Smooth muscle cell of the brain vasculature (primary cell): ENCODE measurements around the gene SARS1.
"Not testable (repeated sequence)": the region's sequence is repeated elsewhere in the genome, so short reads cannot be mapped to it uniquely, and the experiment has no call there.

Experiments used
- DNase-seq: peaks from one replicate; pipeline ENCODE4 v3.0.0-alpha.2; 2012; ENCODE audit warnings: low read depth, low spot score

Gene SARS1, protein sequence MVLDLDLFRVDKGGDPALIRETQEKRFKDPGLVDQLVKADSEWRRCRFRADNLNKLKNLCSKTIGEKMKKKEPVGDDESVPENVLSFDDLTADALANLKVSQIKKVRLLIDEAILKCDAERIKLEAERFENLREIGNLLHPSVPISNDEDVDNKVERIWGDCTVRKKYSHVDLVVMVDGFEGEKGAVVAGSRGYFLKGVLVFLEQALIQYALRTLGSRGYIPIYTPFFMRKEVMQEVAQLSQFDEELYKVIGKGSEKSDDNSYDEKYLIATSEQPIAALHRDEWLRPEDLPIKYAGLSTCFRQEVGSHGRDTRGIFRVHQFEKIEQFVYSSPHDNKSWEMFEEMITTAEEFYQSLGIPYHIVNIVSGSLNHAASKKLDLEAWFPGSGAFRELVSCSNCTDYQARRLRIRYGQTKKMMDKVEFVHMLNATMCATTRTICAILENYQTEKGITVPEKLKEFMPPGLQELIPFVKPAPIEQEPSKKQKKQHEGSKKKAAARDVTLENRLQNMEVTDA

DNA sequence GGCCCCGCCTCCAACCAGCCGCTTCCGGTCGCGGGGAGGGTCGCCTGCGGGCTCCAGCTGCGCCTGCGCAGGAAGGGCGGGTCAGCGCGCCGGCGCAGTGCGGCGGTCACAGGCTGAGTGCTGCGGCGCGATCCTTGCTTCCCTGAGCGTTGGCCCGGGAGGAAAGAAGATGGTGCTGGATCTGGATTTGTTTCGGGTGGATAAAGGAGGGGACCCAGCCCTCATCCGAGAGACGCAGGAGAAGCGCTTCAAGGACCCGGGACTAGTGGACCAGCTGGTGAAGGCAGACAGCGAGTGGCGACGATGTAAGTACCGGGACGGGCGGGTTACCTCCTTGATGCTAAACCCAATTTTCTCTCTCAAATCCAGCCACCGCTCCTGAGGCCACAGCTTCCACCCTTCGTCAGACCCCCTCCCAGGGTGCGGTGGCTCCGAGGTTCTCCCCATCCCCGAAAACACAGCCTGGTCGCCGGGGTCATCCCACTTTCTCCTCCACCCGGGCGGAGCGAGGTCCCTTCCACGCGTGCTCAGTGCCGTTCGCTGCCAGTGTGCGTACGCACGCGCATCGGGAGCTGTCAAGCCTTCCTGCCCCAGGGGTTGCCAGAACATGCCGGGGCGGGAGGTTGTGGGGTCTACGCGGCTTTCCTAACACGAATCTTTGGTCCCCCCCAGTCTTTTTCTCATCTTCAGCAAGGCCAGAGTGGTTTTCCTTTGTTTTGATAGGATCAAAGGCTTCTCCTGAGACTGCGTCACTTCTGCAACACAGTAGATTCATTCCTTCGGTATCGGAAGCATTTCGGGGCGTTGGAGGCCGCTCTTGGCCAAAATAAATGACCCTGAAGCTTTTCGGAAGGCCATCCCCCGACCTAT is at the start of gene SARS1:
SARS1 (plus strand) TSS at position 95 of the 870 bp plus-strand sequence; CDS start at position 170, 75 bp downstream.
- DNase-seq: no peak

DNA sequence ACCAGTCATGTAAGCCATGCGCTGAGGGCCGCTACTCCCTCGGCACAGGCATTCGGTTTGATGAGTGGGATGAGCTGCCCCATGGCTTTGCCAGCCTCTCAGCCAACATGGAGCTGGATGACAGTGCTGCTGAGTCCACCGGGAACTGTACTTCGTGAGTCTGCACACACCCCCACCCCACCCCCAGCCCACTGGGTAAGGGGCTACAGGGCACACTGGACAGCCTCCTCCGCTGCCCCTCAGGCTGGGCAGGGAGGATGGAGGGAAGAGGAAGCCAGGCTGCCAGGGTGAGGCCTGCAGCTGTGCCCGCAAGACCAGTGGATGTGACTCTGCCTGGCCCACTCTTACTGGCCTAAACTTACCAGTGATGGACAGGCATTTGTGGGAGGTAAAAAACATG is 49.2 kb upstream of the SARS1 start:
- no peak for DNase-seq

GRCh38 chr1:109167001-109167506 is 46.7 kb upstream of the SARS1 start:
- DNase-seq: no peak

DNA sequence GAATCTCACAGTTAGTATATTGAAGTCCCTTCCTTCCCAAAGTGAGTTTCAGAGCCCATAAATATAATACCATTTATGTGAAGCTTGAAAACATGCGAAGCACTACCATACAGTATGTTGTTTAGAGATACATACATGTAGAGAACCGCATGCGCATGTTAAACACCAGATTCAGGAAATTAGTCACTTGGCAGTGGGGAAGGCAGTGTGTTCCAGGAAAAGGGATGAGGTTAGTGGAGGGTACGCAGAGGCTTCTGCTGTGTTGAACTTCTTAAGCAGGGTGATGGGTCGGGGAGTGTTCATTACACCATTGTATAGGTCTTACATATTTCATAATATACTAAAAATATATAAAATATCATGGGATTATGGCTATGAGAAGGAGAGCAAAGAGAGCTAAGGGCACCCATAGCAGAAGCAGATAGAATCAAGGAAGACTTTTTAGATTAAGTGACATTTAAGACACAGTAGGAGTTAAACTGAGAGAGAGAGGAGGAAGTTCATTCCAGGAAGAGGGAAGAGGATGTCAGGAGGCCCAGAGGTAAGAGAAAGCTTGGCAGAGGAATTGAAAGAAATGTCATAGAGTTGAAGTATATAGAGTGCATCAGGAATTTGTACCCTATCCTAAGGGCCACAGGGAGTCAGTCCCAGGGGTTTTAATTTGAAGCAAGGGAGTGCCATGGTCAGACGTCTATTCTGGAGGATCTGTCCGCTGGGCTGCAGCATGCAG is 43.5 kb upstream of the SARS1 start:
- DNase-seq: no peak

GRCh38 chr1:109171646-109172045 is 42.1 kb upstream of the SARS1 start:
- DNase-seq: no peak

DNA sequence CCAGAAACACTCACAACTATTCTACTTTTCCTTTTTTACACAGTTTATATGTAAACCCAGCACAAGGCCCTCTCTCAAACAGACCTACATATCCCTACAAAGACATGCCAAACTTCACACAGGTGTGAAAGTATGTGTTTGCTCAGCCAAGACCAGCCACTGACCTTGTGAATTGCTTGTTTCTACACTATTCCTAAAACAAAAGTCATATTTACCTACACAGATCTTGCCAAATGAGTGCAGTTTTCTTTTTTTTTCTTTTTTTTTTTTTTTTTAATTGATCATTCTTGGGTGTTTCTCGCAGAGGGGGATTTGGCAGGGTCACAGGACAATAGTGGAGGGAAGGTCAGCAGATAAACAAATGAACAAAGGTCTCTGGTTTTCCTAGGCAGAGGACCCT is 37.4 kb upstream of the SARS1 start:
- DNase-seq: not testable (repeated sequence)

GRCh38 chr1:109180715-109181084 is 33.0 kb upstream of the SARS1 start:
- DNase-seq: not testable (repeated sequence)

DNA sequence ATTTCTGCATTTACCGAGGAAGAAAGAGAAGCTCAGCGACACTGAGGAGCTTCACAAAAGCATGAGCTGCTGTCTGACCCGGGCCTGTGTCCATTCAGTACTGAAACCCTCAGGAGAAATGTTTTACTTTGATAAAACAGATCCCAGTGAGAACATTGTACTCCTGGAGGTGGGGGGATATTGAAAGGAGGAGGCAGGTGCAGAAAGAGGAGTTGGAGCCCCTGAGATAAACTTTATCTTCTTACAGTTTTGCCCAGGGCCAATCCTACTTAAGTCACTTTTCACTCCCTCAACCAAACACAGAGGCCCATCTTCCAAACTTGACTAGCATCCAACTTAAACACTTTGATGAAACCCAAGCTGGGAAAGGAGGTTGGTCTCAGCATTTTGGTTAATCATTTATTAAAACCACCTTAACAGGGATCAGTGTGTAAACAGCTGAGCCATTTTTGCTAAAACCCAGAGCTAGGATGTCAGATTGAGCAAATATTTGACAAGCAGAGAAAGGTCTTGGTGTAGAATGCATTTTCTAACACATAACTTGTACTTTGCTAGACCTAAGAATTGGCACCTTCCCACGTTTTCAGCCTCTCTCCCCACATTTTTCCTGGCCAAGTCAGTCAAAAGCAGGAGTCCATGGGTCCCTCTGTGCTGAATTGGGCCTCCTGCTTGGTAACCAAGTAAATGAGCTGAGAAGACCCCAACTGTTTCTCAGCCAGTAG is 32.5 kb upstream of the SARS1 start:
- no peak for DNase-seq

- no peak for DNase-seq
Observed at GRCh38 chr1:109181807-109182163, 31.9 kb upstream of the SARS1 start.

DNA sequence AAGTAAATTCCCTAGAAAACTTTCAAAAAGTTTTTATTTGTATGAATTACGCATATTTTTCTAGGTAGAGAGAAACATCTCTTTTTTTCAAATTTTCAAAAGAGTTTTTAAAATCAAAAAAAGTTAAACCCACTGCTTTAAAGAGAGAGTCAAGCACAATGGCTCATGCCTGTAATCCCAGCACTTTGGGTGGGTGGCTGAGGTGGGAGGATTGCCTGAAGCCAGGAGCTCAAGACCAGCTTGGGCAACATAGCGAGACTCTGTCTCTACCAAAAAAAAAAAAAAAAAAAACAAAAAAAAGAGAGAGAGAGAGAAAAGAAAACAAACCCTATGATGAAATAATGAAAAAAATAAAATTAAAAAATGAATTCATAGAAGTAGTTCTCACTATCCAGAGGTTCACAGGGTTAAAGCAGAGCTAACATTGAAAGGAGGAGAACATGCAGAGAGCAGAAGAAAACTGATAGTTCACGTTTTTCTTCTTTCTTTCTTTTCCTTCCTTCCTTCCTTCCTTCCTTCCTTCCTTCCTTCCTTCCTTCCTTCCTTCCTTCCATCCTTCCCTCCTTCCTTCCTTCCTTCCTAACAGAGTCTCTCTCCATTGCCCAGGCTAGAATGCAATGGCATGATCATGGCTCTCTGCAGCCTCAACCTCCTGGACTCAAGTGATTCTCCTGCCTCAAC is 30.5 kb upstream of the SARS1 start:
- DNase-seq: no peak

DNA sequence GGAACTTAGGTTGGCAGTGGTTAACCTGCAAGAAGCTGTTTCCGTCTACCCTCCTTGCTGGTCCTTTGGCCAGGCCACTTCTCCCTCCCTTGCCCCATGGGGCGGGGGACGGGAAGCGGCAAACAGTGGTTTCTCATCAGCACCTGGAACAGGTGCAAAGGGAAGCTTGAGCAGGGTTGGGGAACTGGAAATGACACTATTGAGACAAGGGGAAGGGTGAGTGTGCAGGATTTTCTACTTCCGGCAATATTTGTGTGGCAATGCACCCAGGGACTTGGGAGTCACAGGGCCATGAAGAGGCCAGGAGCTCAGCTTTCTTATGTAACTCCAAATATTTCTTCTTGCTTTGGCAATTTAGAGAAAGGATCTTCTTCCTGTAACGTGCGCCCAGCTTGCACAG is 29.0 kb upstream of the SARS1 start:
- DNase-seq: no peak

DNA sequence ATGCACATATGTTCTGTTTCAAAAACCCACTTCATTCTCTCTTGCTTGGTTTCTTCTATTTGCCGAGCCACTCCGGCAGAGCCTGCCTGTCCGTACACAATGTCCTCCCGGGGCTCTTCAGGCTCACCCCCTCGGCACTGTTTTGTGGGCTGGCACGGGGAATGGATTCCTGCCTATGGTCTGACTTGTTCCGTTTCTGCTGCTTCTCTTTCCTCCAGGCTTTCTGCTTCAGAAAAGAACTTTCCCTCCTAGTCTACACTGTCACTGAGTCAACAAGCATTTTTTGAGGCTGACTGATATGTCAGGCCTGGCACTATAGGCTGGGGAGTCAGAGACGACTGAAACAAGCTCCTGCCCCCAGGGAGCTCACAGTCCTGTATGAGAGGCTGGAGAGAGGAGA is 28.4 kb upstream of the SARS1 start:
- no peak for DNase-seq

- no peak for DNase-seq
Observed at GRCh38 chr1:109185990-109186732, 27.6 kb upstream of the SARS1 start.

DNA sequence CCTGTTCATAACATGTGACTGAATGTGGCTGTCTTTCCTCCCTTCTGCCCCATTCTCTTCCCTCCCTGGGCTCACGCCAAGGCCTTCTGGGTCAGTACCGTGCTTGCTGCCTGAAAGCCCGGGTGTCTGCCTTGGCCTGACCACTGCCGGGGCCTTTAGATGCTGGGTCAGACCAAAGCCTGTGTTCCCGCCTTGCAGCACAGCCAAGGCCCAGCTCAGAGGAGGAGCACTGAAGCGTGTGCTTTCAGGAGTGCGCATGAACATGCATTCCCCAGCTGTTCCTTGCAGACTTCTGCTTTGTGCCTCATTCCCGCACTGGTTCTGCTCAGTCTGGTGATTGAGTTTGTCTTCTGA is 27.0 kb upstream of the SARS1 start:
- no peak for DNase-seq

GRCh38 chr1:109187127-109187526 is 26.6 kb upstream of the SARS1 start:
- DNase-seq: no peak

- DNase-seq: no peak
Observed at GRCh38 chr1:109188200-109188599, 25.5 kb upstream of the SARS1 start.

- no peak for DNase-seq
Observed at GRCh38 chr1:109188781-109189180, 24.9 kb upstream of the SARS1 start.

GRCh38 chr1:109190189-109190588 is 23.5 kb upstream of the SARS1 start:
- no peak for DNase-seq

GRCh38 chr1:109191377-109191776 is 22.3 kb upstream of the SARS1 start:
- no peak for DNase-seq

DNA sequence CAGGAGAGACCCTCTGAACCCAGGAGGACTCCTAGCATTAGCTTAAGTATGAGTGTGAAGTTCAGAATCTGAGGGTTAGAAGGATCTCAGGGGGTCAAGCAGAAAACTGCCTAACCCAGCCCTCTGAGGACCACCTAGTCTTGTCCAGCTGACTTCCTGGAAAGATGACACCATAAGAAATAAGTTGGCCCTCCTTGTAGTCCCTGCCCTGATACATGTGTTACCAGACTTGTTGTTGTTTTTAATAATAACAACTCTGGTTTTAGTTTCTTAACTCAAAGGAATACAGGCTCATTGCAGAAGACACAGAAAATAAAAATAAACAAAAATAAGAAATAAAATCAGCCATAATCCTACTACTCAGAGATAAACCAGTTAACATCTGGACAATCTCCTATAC is 21.8 kb upstream of the SARS1 start:
- no peak for DNase-seq
